Aorta (tissue), 5 donors: ENCODE data around the gene ABCC12. TPM values are rescaled to one million over a fixed set of nuclear protein-coding genes. Genes with fewer than 3 reads are reported as not detected.

Source experiments
- ATAC-seq: fragments of 200-7000 bp; cut with Tn5 transposase; one replicate; pipeline ENCODE4 v1.9.1; 2022; ENCODE audit warnings: moderate library complexity; ENCODE audit not compliant: low FRiP score
- DNase-seq, 2 donors: peaks; one replicate each; pipeline ENCODE4 v3.0.0-alpha.2; 2020
- H3K27ac ChIP-seq, 2 donors: one replicate each; pipeline ENCODE4 v1.5.1; 2013; ENCODE audit warnings: low read length in 2 of 2, mild to moderate bottlenecking in 2 of 2, moderate library complexity in 2 of 2, control low read depth in 1 of 2, inconsistent platforms in 1 of 2, low read depth in 1 of 2
- H3K27me3 ChIP-seq, 2 donors: one replicate each; pipeline ENCODE4 v1.6.1; 2013; ENCODE audit warnings: control low read depth in 1 of 2, low read length in 1 of 2, mild to moderate bottlenecking in 1 of 2, moderate library complexity in 1 of 2; ENCODE audit not compliant: insufficient read depth in 2 of 2, control insufficient read depth in 1 of 2
- H3K36me3 ChIP-seq, 2 donors: one replicate each; pipeline ENCODE4 v1.6.1; 2013; ENCODE audit warnings: control low read depth in 1 of 2, low read length in 1 of 2, mild to moderate bottlenecking in 1 of 2; ENCODE audit not compliant: insufficient read depth in 2 of 2, control insufficient read depth in 1 of 2
- H3K4me1 ChIP-seq, 2 donors: one replicate each; pipeline ENCODE4 v1.6.1; 2013; ENCODE audit warnings: low read length in 2 of 2, control low read depth in 1 of 2, mild to moderate bottlenecking in 1 of 2, moderate library complexity in 1 of 2; ENCODE audit not compliant: insufficient read depth in 2 of 2, control insufficient read depth in 1 of 2
- H3K4me3 ChIP-seq, 2 donors: one replicate each; pipeline ENCODE4 v1.5.1; 2013; ENCODE audit warnings: low read length in 2 of 2, control low read depth in 1 of 2, mild to moderate bottlenecking in 1 of 2
- H3K9me3 ChIP-seq: one replicate; pipeline ENCODE4 v1.6.1; 2013; ENCODE audit warnings: mild to moderate bottlenecking, low read length; ENCODE audit not compliant: control insufficient read depth
- WGBS, 2 donors: extraction: QIAGEN DNeasy Blood & Tissue Kit; methylation state at CpG; one replicate each; pipeline ENCODE4 v1.1.7; 2013; 5-methylcytosine and 5-hydroxymethylcytosine counted together
- intact Hi-C, 2 donors: fragments of 100-400 bp; cut with DNase I; formaldehyde crosslinking; loops; one replicate each; pipeline versions ENCODE4 v1.14.2 to v1.15.0; 2022
- polyA plus RNA-seq, 2 donors: library from polyadenylated mRNA; stranded (reverse); fragments of 200-250 nt; gene quantifications; one replicate each; pipeline ENCODE4 v1.2.3, GENCODE V29; 2013
- total RNA-seq, 2 donors: library from RNA; stranded (reverse); fragmentation: NEBNext Ultra II Directional; extraction: Animal tissue kit (Norgen Biotek cat#: 25700); gene quantifications; one replicate each; pipeline ENCODE4 v1.2.1, GENCODE V29; 2021
- donor health status: healthy with polysubstance abuse.
- donor health status: Bipolar disorder and iron deficiency.
- donor health status: DM: no; HTN: no; CAD: no.
- donor health status: DM: no; HTN: no; CAD: no.
- donor health status: DM: yes; HTN: yes; CAD: no.

ABCC12 gene
- total and polyA plus RNA-seq, 4 donors, result 0.05 TPM; not detected in 3

- no peak for ATAC-seq
- H3K4me3 ChIP-seq, result no peak overlapping the region
Observed at GRCh38 chr16:48146131-48146530, 9.7 kb downstream of the ABCC12 start.

DNA sequence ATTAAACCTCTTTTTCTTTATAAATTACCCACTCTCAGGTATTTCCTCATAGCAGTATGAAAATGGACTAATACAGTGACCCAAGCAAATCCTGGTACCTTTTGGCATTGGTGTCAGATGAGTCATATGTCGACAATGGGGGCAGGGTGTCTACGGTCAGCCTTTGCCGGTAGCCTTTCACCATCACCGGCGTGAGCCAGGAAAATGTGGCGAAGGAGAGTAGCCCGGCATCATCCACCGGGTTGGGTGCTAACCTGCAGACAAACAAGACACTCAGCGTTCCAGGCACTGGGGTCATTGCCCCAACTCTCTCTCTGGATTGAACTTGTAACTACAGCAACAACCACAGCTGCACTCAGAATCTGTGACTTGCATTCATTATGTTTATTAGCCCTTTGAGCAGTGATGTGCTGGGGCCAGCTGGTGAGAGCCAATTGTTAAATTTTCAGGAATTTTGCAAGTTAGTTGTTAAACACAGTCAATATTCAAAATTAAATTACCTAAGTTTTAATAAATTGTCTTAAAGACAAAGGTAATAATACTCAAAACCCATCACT is 11.9 kb downstream of the ABCC12 start:
- intact Hi-C loops, result no loop called here
- Histone ChIP-seq H3K27ac (no peak overlapping the region), H3K9me3 (peaks cover 2% of the 10 kb centered on the region), H3K36me3 (no peaks in the 10 kb centered on the region), H3K4me3 (no peak overlapping the region), H3K4me1 (no peaks in the 10 kb centered on the region), H3K27me3 (no peaks in the 10 kb centered on the region)
- ATAC-seq (no peak), DNase-seq (no peak)
- WGBS, 2 donors, result 91 to 94% methylated on average over 9 of the region's 9 CpGs

More at GRCh38 chr16:48146131-48146530, 9.7 kb downstream of the ABCC12 start:
- H3K27ac ChIP-seq, result no peak overlapping the region
- no peaks in the 10 kb centered on the region for H3K27me3 ChIP-seq
- no peak for DNase-seq
- H3K9me3 ChIP-seq, result peaks cover 2% of the 10 kb centered on the region
- intact Hi-C loops, result no loop called here
- no peaks in the 10 kb centered on the region for H3K4me1 ChIP-seq
- H3K36me3 ChIP-seq, result no peaks in the 10 kb centered on the region
- 81 to 92% methylated on average over 7 of the region's 7 CpGs for WGBS, 2 donors

- H3K27me3 ChIP-seq, result no peaks in the 10 kb centered on the region
- no peak overlapping the region for H3K4me3 ChIP-seq
- WGBS, 2 donors, result 89 to 95% methylated on average over 6 of the region's 6 CpGs
- intact Hi-C loops, result no loop called here
- H3K9me3 ChIP-seq, result peaks cover 2% of the 10 kb centered on the region
- no peak overlapping the region for H3K27ac ChIP-seq
- ATAC-seq (no peak), DNase-seq (no peak)
- H3K4me1 ChIP-seq, result no peaks in the 10 kb centered on the region
- H3K36me3 ChIP-seq, result no peaks in the 10 kb centered on the region
Observed at GRCh38 chr16:48140821-48141220, 15.0 kb downstream of the ABCC12 start.

GRCh38 chr16:48139517-48139916 is 16.3 kb downstream of the ABCC12 start:
- Histone ChIP-seq H3K4me3 (no peak overlapping the region), H3K27me3 (no peaks in the 10 kb centered on the region), H3K9me3 (no peaks in the 10 kb centered on the region), H3K36me3 (no peaks in the 10 kb centered on the region), H3K27ac (no peak overlapping the region), H3K4me1 (no peaks in the 10 kb centered on the region)
- intact Hi-C loops, result no loop called here
- 90 to 92% methylated on average over 3 of the region's 3 CpGs for WGBS, 2 donors
- no peak for DNase-seq
- ATAC-seq, result no peak

- Histone ChIP-seq H3K27me3 (no peaks in the 10 kb centered on the region), H3K4me3 (no peak overlapping the region), H3K4me1 (no peaks in the 10 kb centered on the region), H3K27ac (no peak overlapping the region), H3K36me3 (no peaks in the 10 kb centered on the region), H3K9me3 (no peaks in the 10 kb centered on the region)
- DNase-seq (no peak), ATAC-seq (no peak)
- WGBS, 2 donors, result 76 to 85% methylated on average over 2 of the region's 2 CpGs
- intact Hi-C loops, result no loop called here
Observed at GRCh38 chr16:48138543-48138942, 17.2 kb downstream of the ABCC12 start.

DNA sequence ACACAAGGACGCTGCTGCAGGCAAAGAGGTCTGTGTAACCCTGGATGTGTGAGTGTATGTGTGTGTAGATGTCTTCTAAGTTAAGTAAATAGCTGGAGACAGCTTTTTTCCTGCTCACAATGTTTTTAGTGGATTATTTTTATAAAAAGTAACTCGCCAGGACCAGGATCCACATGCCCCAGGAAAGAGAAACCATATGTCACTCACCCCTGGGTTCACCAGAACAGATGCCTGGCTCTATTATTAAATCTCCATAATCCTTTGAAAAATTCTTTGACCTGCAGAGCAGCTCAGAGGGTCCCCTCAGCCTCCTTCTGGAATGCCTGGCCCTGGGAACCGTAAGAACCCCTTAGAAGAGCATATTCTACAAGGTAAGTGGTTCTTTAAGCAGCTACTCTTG is 18.0 kb downstream of the ABCC12 start:
- intact Hi-C loops, result no loop called here
- no peaks in the 10 kb centered on the region for H3K4me1 ChIP-seq
- no peaks in the 10 kb centered on the region for H3K27me3 ChIP-seq
- no peak overlapping the region for H3K4me3 ChIP-seq
- DNase-seq (no peak), ATAC-seq (no peak)
- no peak overlapping the region for H3K27ac ChIP-seq
- H3K36me3 ChIP-seq, result no peaks in the 10 kb centered on the region
- no peaks in the 10 kb centered on the region for H3K9me3 ChIP-seq
- 80 to 84% methylated on average over 3 of the region's 3 CpGs for WGBS, 2 donors

- no peaks in the 10 kb centered on the region for H3K36me3 ChIP-seq
- H3K4me3 ChIP-seq, result no peak overlapping the region
- no peaks in the 10 kb centered on the region for H3K9me3 ChIP-seq
- no peaks in the 10 kb centered on the region for H3K27me3 ChIP-seq
- H3K27ac ChIP-seq, result no peak overlapping the region
- WGBS, 2 donors, result 69 to 70% methylated on average over 9 of the region's 9 CpGs
- H3K4me1 ChIP-seq, result no peaks in the 10 kb centered on the region
- ATAC-seq (no peak), DNase-seq (no peak)
- intact Hi-C loops, result no loop called here
Observed at GRCh38 chr16:48136547-48137360, 19.0 kb downstream of the ABCC12 start.

DNA sequence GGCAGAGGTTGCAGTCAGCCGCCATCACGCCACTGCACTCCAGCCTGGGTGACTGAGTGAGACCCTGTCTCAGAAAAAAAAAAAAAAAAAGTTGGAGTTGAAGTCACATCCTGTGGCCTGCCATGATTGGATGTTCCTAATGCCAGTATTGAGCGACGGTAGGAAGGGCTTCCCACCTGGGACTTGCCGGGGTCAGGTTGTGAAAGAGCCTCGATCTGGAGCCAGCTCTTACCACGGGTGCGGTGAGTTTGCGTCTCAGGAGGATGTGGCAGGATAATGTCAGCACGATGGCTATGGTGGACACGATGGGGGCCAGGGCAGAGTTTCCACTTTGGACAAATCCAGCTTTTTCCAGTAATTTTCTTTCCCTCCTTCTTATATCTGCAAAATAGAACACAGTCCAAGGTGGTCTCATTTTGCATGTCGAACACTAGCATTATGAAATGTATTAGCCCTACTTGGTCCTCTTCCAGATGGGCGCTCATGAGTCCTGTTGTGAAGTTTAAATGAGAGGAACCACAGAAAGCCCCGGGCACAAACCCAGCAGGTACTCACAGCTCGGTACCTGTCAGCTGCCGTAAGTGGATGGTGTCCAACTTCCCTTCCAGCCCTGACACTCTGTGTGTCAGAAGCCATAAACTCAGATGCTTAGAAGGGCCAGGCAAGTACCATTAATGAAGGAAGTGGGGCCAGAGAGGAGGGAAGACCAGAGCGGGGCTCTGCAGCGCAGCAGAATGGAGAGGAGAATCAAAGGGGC is 22.2 kb downstream of the ABCC12 start:
- intact Hi-C loops, result no loop called here
- H3K27me3 ChIP-seq, result no peaks in the 10 kb centered on the region
- H3K36me3 ChIP-seq, result no peaks in the 10 kb centered on the region
- H3K27ac ChIP-seq, result no peak overlapping the region
- 91 to 94% methylated on average over 18 of the region's 18 CpGs for WGBS, 2 donors
- ATAC-seq, result no peak
- H3K9me3 ChIP-seq, result no peaks in the 10 kb centered on the region
- DNase-seq, result no peak
- H3K4me1 ChIP-seq, result no peaks in the 10 kb centered on the region
- no peak overlapping the region for H3K4me3 ChIP-seq
